DMS79 (cell line): ENCODE data around the gene CAPZA2.
A peak's percentile ranks its signal among the peaks of the same experiment; 100 is the strongest.
"Not testable (repeated sequence)": the region's sequence is repeated elsewhere in the genome, so short reads cannot be mapped to it uniquely, and the experiment has no call there.

ENCODE experiments used
- DNase-seq: peaks from one replicate; lab custom pipeline; 2025; lab: John Stamatoyannopoulos, UW

CAPZA2 gene

GRCh38 chr7:116955340-116955739, 93.0 kb downstream of the CAPZA2 start:
- DNase-seq, result no peak

GRCh38 chr7:116955801-116956476, 93.6 kb downstream of the CAPZA2 start:
- DNase-seq, result no peak

GRCh38 chr7:116956477-116956804, 94.1 kb downstream of the CAPZA2 start:
- DNase-seq, result no peak

- DNase-seq, result peak; percentile 31
Observed at GRCh38 chr7:116957874-116958273, 95.5 kb downstream of the CAPZA2 start.

- DNase-seq, result not testable (repeated sequence)
Observed at GRCh38 chr7:116961966-116962673, 99.7 kb downstream of the CAPZA2 start.

- no peak for DNase-seq
Observed at GRCh38 chr7:116963234-116963633, 100.8 kb downstream of the CAPZA2 start.

GRCh38 chr7:116966601-116967000, 104.2 kb downstream of the CAPZA2 start:
- no peak for DNase-seq

- DNase-seq, result no peak
Observed at GRCh38 chr7:116967254-116967922, 105.0 kb downstream of the CAPZA2 start.

GRCh38 chr7:116967983-116968382, 105.6 kb downstream of the CAPZA2 start:
- no peak for DNase-seq

GRCh38 chr7:116968631-116969030, 106.2 kb downstream of the CAPZA2 start:
- DNase-seq, result no peak

GRCh38 chr7:116969371-116969902, 107.0 kb downstream of the CAPZA2 start:
- DNase-seq, result no peak

GRCh38 chr7:116970238-116970910, 108.0 kb downstream of the CAPZA2 start:
- no peak for DNase-seq

- not testable (repeated sequence) for DNase-seq
Observed at GRCh38 chr7:116971153-116971552, 108.8 kb downstream of the CAPZA2 start.
